Measurements from ENCODE around the gene UQCC3. TPM values are rescaled to one million over a fixed set of nuclear protein-coding genes. Genes with fewer than 3 reads are reported as not detected.

The UQCC3 gene
- polyA plus RNA-seq, 3 donors, result 3.3 to 7.9 (median 7.2) TPM

- Histone ChIP-seq H3K36me3 (replicated peaks in 1 of 2; ENCODE audit: control insufficient read depth in 1 of 2, insufficient read depth in 2 of 2, low read length in 2 of 2) (peaks cover 95 to 99% of the 10 kb centered on the region in 2 donors), H3K27me3 (ENCODE audit: control insufficient read depth in 2 of 2, insufficient read depth in 2 of 2, low read length in 2 of 2) (no peaks in the 10 kb centered on the region), H3K4me2 (replicated peaks; ENCODE audit: extremely low read depth, low read length, poor library complexity, severe bottlenecking) (no peak overlapping the region), H4K20me1 (ENCODE audit: insufficient read depth, low read length) (peaks cover 88% of the 10 kb centered on the region), H3K4me3 (replicated peaks in 1 of 3; ENCODE audit: low read depth in 2 of 3, low read length in 3 of 3) (no peak overlapping the region), H3K79me2 (ENCODE audit: insufficient read depth, low read length) (peaks cover 89% of the 10 kb centered on the region), H3K9ac (ENCODE audit: insufficient read depth, low read length, poor library complexity, severe bottlenecking) (no peak overlapping the region), H2AFZ (ENCODE audit: insufficient read depth, low read depth, low read length, poor library complexity, severe bottlenecking) (no peak overlapping the region), H3K27ac (ENCODE audit: low read depth in 1 of 2, low read length in 2 of 2) (peak overlapping the region in 1 of 2 donors; percentile 32), H3K4me1 (ENCODE audit: control insufficient read depth in 1 of 2, insufficient read depth in 2 of 2, low read length in 2 of 2) (peaks cover 3 to 5% of the 10 kb centered on the region in 2 donors), H3K9me3 (replicated peaks in 1 of 2; ENCODE audit: control insufficient read depth in 1 of 2, insufficient read depth in 1 of 2, low read length in 2 of 2) (no peaks in the 10 kb centered on the region)
- WGBS (ENCODE audit: insufficient coverage), result 83% methylated on average over 1 of the region's 2 CpGs
- Mint-ChIP-seq H3K27me3 (ENCODE audit: low read depth in 3 of 3) (no peaks in the 10 kb centered on the region), H3K4me3 (no peak overlapping the region), H3K27ac (no peak overlapping the region), H3K9me3 (no peaks in the 10 kb centered on the region), H3K4me1 (peaks cover 5% of the 10 kb centered on the region), H3K36me3 (peaks cover 91 to 99% of the 10 kb centered on the region in 2 donors)
- no peak for DNase-seq
- intact Hi-C loops (cut with micrococcal nuclease), result no loop called here
- TF ChIP-seq, protein P1, sequence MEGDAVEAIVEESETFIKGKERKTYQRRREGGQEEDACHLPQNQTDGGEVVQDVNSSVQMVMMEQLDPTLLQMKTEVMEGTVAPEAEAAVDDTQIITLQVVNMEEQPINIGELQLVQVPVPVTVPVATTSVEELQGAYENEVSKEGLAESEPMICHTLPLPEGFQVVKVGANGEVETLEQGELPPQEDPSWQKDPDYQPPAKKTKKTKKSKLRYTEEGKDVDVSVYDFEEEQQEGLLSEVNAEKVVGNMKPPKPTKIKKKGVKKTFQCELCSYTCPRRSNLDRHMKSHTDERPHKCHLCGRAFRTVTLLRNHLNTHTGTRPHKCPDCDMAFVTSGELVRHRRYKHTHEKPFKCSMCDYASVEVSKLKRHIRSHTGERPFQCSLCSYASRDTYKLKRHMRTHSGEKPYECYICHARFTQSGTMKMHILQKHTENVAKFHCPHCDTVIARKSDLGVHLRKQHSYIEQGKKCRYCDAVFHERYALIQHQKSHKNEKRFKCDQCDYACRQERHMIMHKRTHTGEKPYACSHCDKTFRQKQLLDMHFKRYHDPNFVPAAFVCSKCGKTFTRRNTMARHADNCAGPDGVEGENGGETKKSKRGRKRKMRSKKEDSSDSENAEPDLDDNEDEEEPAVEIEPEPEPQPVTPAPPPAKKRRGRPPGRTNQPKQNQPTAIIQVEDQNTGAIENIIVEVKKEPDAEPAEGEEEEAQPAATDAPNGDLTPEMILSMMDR (IDR thresholded peaks at IDR 0.05), result no peak
Measured at GRCh38 chr11:62719302-62719978, 48.0 kb downstream of the UQCC3 start.

DNA sequence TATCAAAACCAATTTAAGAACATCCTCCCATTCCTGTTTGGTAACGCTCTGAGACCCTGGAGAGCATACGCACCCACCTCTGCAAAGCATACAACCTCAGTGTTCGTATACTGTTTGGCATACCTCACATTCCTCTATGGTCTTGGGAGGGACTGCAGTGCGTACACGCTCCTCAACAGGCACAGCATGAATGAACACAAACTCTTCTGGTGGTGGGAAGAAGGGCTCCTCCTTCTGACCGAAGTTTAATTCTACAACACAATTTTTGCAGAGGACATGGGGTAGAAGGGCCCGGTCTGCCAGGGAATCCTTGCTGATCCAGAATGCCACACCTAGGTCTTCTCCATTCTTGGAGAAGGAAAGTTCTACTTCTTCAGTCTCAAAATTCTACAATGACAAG, 50.5 kb downstream of the UQCC3 start:
- Mint-ChIP-seq H3K36me3 (peaks cover 67 to 80% of the 10 kb centered on the region in 2 donors), H3K4me3 (no peak overlapping the region), H3K27me3 (ENCODE audit: low read depth in 3 of 3) (no peaks in the 10 kb centered on the region), H3K27ac (peak overlapping the region in 2 of 7 donors; percentile 32 to 61), H3K4me1 (peaks cover 24% of the 10 kb centered on the region), H3K9me3 (no peaks in the 10 kb centered on the region)
- TF ChIP-seq, protein P1 (IDR thresholded peaks at IDR 0.05), result no peak
- Histone ChIP-seq H2AFZ (ENCODE audit: insufficient read depth, low read depth, low read length, poor library complexity, severe bottlenecking) (no peak overlapping the region), H3K4me3 (replicated peaks in 1 of 3; ENCODE audit: low read depth in 2 of 3, low read length in 3 of 3) (no peak overlapping the region), H3K4me2 (replicated peaks; ENCODE audit: extremely low read depth, low read length, poor library complexity, severe bottlenecking) (no peak overlapping the region), H3K4me1 (ENCODE audit: control insufficient read depth in 1 of 2, insufficient read depth in 2 of 2, low read length in 2 of 2) (peaks cover 20 to 29% of the 10 kb centered on the region in 2 donors), H3K79me2 (ENCODE audit: insufficient read depth, low read length) (peaks cover 91% of the 10 kb centered on the region), H3K27ac (ENCODE audit: low read depth in 1 of 2, low read length in 2 of 2) (peak overlapping the region in 1 of 2 donors; percentile 6), H3K9me3 (replicated peaks in 1 of 2; ENCODE audit: control insufficient read depth in 1 of 2, insufficient read depth in 1 of 2, low read length in 2 of 2) (no peaks in the 10 kb centered on the region), H4K20me1 (ENCODE audit: insufficient read depth, low read length) (peaks cover 91% of the 10 kb centered on the region), H3K9ac (ENCODE audit: insufficient read depth, low read length, poor library complexity, severe bottlenecking) (no peak overlapping the region), H3K27me3 (ENCODE audit: control insufficient read depth in 2 of 2, insufficient read depth in 2 of 2, low read length in 2 of 2) (no peaks in the 10 kb centered on the region), H3K36me3 (replicated peaks in 1 of 2; ENCODE audit: control insufficient read depth in 1 of 2, insufficient read depth in 2 of 2, low read length in 2 of 2) (peaks cover 72 to 79% of the 10 kb centered on the region in 2 donors)
- WGBS (ENCODE audit: insufficient coverage), result no CpG with 5 or more reads among the region's 7 CpGs
- intact Hi-C loops (cut with micrococcal nuclease), result no loop called here
- no peak for DNase-seq

Small RNA genes lying within 50 kb of the gene (small RNA-seq; reads per million reads assigned to genes)
- gene SNORA57 (ENCODE audit: insufficient read length, low read depth), result not detected

Other genes starting within 250 kb of the UQCC3 start
- gene AHNAK, start 124.9 kb upstream of the UQCC3 start, polyA plus RNA-seq, result 100 to 1,000 TPM in 2 of 3 donors, 10 to 100 TPM in 1; 80.0 to 201 (median 103) TPM
- gene EEF1G, start 97.8 kb upstream of the UQCC3 start, polyA plus RNA-seq, result 100 to 1,000 TPM; 490 to 603 (median 491) TPM
- gene TUT1, start 80.2 kb upstream of the UQCC3 start, polyA plus RNA-seq, result 10 to 100 TPM in 1 of 3 donors, 1 to 10 TPM in 2; 1.8 to 16.3 (median 2.1) TPM
- 10 to 100 TPM; 14.0 to 38.6 (median 17.6) TPM for gene MTA2, start 69.8 kb upstream of the UQCC3 start, polyA plus RNA-seq
- gene EML3, start 58.9 kb upstream of the UQCC3 start, polyA plus RNA-seq, result 100 to 1,000 TPM in 1 of 3 donors, 10 to 100 TPM in 1, 1 to 10 TPM in 1; 7.2 to 131 (median 10.6) TPM
- 1 to 10 TPM in 1 of 3 donors, under 1 TPM in 2; 0.51 to 1.4 (median 0.75) TPM for gene ROM1, start 58.4 kb upstream of the UQCC3 start, polyA plus RNA-seq
- gene B3GAT3, start 49.7 kb upstream of the UQCC3 start, polyA plus RNA-seq, result 10 to 100 TPM; 18.5 to 44.9 (median 19.0) TPM
- 100 to 1,000 TPM in 2 of 3 donors, 10 to 100 TPM in 1; 99.7 to 116 (median 109) TPM for gene GANAB, start 25.1 kb upstream of the UQCC3 start, polyA plus RNA-seq
- 10 to 100 TPM in 1 of 3 donors, 1 to 10 TPM in 2; 4.2 to 16.0 (median 9.9) TPM for gene INTS5, start 18.4 kb upstream of the UQCC3 start, polyA plus RNA-seq
- gene C11orf98, start 6.5 kb upstream of the UQCC3 start, polyA plus RNA-seq, result 10 to 100 TPM; 25.9 to 78.2 (median 74.6) TPM
- gene CSKMT, start 6.4 kb upstream of the UQCC3 start, polyA plus RNA-seq, result 1 to 10 TPM in 2 of 3 donors, under 1 TPM in 1; 0.73 to 4.9 (median 1.4) TPM
- 1 to 10 TPM; 1.9 to 9.1 (median 2.9) TPM for gene LBHD1, start 594 bp downstream of the UQCC3 start, polyA plus RNA-seq
- 100 to 1,000 TPM in 2 of 3 donors, 10 to 100 TPM in 1; 93.9 to 147 (median 106) TPM for gene UBXN1, start 7.4 kb downstream of the UQCC3 start, polyA plus RNA-seq
- not detected for gene LRRN4CL, start 17.9 kb downstream of the UQCC3 start, polyA plus RNA-seq
- 10 to 100 TPM; 43.5 to 65.7 (median 63.3) TPM for gene BSCL2, start 35.8 kb downstream of the UQCC3 start, polyA plus RNA-seq
- under 1 TPM in 1 of 3 donors, not detected in 2; 0.23 TPM for gene GNG3, start 36.0 kb downstream of the UQCC3 start, polyA plus RNA-seq
- 10 to 100 TPM in 1 of 3 donors, under 1 TPM in 2; 0.33 to 13.8 (median 0.88) TPM for gene HNRNPUL2, start 55.8 kb downstream of the UQCC3 start, polyA plus RNA-seq
- 10 to 100 TPM; 17.9 to 21.6 (median 20.4) TPM for gene TTC9C, start 56.8 kb downstream of the UQCC3 start, polyA plus RNA-seq
- 1 to 10 TPM; 1.7 to 4.5 (median 2.0) TPM for gene ZBTB3, start 82.5 kb downstream of the UQCC3 start, polyA plus RNA-seq
- 100 to 1,000 TPM; 162 to 243 (median 231) TPM for gene POLR2G, start 89.9 kb downstream of the UQCC3 start, polyA plus RNA-seq
- 10 to 100 TPM in 1 of 3 donors, 1 to 10 TPM in 2; 5.1 to 35.5 (median 5.3) TPM for gene TAF6L, start 99.7 kb downstream of the UQCC3 start, polyA plus RNA-seq
- 100 to 1,000 TPM in 2 of 3 donors, 10 to 100 TPM in 1; 95.8 to 236 (median 220) TPM for gene TMEM179B, start 115.7 kb downstream of the UQCC3 start, polyA plus RNA-seq
- 10 to 100 TPM in 2 of 3 donors, 1 to 10 TPM in 1; 5.7 to 20.4 (median 19.6) TPM for gene TMEM223, start 120.3 kb downstream of the UQCC3 start, polyA plus RNA-seq
- 100 to 1,000 TPM in 1 of 3 donors, 10 to 100 TPM in 2; 50.1 to 748 (median 70.6) TPM for gene NXF1, start 133.8 kb downstream of the UQCC3 start, polyA plus RNA-seq
- 10 to 100 TPM; 36.4 to 39.6 (median 38.5) TPM for gene STX5, start 160.4 kb downstream of the UQCC3 start, polyA plus RNA-seq
- gene TEX54, start 161.2 kb downstream of the UQCC3 start, polyA plus RNA-seq, result under 1 TPM in 1 of 3 donors, not detected in 2; 0.74 TPM
- 10 to 100 TPM; 14.2 to 52.5 (median 18.4) TPM for gene WDR74, start 167.9 kb downstream of the UQCC3 start, polyA plus RNA-seq
- 100 to 1,000 TPM; 156 to 231 (median 189) TPM for gene SLC3A2, start 209.2 kb downstream of the UQCC3 start, polyA plus RNA-seq
- not detected for gene CHRM1, start 249.7 kb downstream of the UQCC3 start, polyA plus RNA-seq

All from CD14-positive monocyte (primary cell).